Urinary bladder (tissue), 4 donors: ENCODE data around the gene ZNF337. TPM values are rescaled to one million over a fixed set of nuclear protein-coding genes. Genes with fewer than 3 reads are reported as not detected.
"Not testable (repeated sequence)": the region's sequence is repeated elsewhere in the genome, so short reads cannot be mapped to it uniquely, and the experiment has no call there.

Experiments used
- DNase-seq: peaks from one replicate; pipeline ENCODE4 v3.0.0-alpha.2; 2015; ENCODE audit errors: extremely low spot score
- H3K27ac ChIP-seq: one replicate; pipeline ENCODE4 v1.5.1; 2013; ENCODE audit warnings: low read depth, mild to moderate bottlenecking, moderate library complexity
- H3K36me3 ChIP-seq: one replicate; pipeline ENCODE4 v1.6.1; 2013; ENCODE audit warnings: mild to moderate bottlenecking, moderate library complexity; ENCODE audit not compliant: insufficient read depth
- H3K4me1 ChIP-seq: one replicate; pipeline ENCODE4 v1.6.1; 2013; ENCODE audit warnings: mild to moderate bottlenecking, moderate library complexity; ENCODE audit not compliant: insufficient read depth
- H3K4me3 ChIP-seq: one replicate; pipeline ENCODE4 v1.5.1; 2013; ENCODE audit warnings: low read depth, low read length
- WGBS: extraction: QIAGEN DNeasy Blood & Tissue Kit; methylation state at CpG from one replicate; pipeline ENCODE4 v1.1.7; 2013; 5-methylcytosine and 5-hydroxymethylcytosine counted together
- polyA plus RNA-seq: library from polyadenylated mRNA; stranded (reverse); fragments of 200-250 nt; gene quantifications from one replicate; pipeline ENCODE4 v1.2.3, GENCODE V29; 2013
- total RNA-seq: library from RNA; depleted of rRNA; stranded (reverse); fragments of >200 nt; gene quantifications from one replicate; pipeline ENCODE4 v1.2.3, GENCODE V29; 2014
- donor health status: healthy with polysubstance abuse.
- donor health status: healthy.

ZNF337 gene
- total RNA-seq (23.3 TPM), polyA plus RNA-seq (14.6 TPM)

DNA sequence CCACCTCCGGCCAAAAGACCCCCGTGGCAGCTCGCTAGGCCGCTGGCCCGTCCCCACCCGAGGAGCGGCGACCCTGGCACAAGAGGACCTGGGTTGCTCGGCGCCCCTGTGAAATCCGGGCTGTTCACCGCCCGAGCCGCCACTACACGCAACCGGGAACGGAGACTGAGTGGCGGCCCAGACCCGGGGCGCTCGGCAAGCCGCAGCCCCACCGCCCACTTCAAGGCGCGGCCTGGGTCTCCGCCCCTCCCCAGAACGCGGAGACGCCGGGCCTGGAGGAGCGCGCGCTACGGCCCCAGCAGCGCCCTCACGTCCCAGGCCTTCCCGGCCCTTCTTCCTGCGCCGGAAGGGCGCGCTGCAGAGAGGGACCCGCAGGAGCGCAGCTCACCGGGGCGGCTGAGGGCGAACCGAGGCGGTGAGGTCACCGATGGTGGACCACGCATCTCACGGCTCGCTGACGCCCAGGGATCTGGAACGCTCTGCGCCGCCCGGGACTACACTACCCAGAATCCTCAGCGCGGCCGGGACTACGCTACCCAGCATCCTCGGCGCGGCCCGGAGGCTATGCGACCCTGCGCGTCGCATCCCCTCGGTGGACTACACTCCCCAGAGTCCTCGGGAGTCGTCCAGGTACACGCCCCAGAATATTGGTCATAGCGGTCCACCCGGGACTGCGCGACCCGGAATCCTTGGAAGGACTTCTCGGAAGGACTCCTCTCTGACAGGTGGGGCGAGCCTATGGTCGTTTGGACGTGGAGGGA is at the start of gene ZNF337:
Gene ZNF337, minus strand, starts transcription at position 483 of the 761 bp plus-strand sequence. CDS start 10,436 bp downstream, outside the sequence.
- WGBS: under 1% methylated on average over 82 of the region's 82 CpGs
- H3K4me1 ChIP-seq: peaks cover 3% of the 10 kb centered on the region
- H3K36me3 ChIP-seq: no peaks in the 10 kb centered on the region
- H3K4me3 ChIP-seq: peak within 1 kb of the TSS; percentile 71
- DNase-seq: peak; percentile 87
- H3K27ac ChIP-seq: peak within 1 kb of the TSS; percentile 92

DNA sequence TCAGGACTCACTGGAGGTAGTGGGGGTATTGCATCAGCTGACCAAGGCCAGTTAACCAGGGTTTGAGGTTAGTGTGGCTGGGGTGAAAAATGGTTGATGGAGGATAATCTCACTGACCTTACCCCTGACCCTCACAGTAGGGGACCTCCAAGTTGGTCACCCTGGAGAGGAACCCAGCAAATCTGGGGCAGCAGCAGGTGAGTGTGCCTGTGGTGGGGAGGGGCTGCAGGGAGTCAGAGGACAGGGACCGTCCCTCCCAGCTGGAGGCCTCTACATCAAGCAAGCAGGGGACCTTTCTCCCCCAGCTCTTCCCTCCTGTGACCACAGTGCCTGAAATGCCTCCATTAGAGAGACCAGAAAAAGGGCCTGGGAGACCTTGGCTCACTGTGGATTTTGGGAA is 49.1 kb upstream of the ZNF337 start:
- WGBS: 95% methylated on average over 1 of the region's 1 CpG
- Histone ChIP-seq H3K36me3 (no peaks in the 10 kb centered on the region), H3K4me1 (no peaks in the 10 kb centered on the region), H3K27ac (no peak overlapping the region), H3K4me3 (no peak overlapping the region)
- no peak for DNase-seq

DNA sequence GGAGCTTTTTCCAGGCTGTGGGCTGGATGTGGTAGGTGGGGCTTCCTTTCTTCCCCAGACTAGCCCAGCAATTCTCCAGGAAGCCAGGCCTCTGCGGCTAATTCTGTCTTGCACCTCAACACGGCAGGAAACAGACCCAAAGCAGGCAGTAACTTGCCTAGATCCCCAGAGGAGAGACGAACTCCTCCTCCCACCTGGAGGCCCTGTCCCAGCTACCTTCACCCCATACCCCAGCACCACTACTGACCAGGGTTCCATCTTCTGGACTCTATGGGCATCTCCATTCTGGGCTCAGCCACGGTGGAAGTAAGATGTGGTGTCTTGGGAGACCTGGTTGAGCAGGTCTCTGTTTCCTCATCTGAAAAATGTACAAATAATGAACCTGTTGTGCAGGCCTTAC is 48.4 kb upstream of the ZNF337 start:
- Histone ChIP-seq H3K4me3 (no peak overlapping the region), H3K4me1 (no peaks in the 10 kb centered on the region), H3K36me3 (no peaks in the 10 kb centered on the region), H3K27ac (no peak overlapping the region)
- no peak for DNase-seq
- WGBS: 72% methylated on average over 4 of the region's 4 CpGs

DNA sequence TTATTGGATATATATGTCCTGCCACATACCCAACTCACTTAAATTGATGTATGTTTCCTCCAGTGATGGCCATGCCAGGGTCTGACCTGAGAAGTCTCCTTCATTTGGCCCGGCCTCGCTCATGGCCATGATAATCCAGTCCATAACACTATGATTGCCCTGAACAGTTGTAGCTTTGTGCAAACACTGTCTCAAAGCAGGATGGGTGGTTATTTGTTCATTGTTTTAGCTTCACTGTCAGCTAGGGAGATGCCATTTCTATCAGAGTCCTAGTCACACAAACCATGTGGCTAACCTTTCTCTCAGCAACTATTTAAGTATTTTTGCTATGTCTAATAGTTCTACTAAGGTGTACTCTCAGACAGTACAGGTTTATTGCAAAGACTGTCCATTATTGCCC is 47.6 kb upstream of the ZNF337 start:
- 92% methylated on average over 2 of the region's 2 CpGs for WGBS
- Histone ChIP-seq H3K4me1 (no peaks in the 10 kb centered on the region), H3K36me3 (no peaks in the 10 kb centered on the region), H3K27ac (no peak overlapping the region), H3K4me3 (no peak overlapping the region)
- DNase-seq: no peak

DNA sequence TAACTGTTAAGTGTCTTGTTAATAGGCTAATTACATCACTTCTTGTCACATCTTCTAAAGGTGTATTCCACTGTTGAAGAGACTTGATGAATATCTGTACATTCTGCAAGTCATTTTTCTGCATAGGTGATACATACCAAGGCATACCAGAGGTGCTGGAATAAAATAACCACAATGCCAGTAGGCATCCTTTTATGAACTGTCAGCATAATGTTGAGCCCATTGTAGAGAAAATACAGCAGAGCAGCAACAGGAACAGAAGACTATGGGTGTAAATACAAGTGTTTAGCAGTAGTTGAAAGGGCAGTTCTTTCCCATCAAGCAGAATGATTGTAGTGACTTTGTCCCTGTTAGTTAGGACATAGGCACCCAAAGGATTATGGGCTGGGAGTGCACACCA is 44.4 kb upstream of the ZNF337 start:
- no peak overlapping the region for H3K27ac ChIP-seq
- no peaks in the 10 kb centered on the region for H3K4me1 ChIP-seq
- DNase-seq: no peak
- no peaks in the 10 kb centered on the region for H3K36me3 ChIP-seq
- no peak overlapping the region for H3K4me3 ChIP-seq

DNA sequence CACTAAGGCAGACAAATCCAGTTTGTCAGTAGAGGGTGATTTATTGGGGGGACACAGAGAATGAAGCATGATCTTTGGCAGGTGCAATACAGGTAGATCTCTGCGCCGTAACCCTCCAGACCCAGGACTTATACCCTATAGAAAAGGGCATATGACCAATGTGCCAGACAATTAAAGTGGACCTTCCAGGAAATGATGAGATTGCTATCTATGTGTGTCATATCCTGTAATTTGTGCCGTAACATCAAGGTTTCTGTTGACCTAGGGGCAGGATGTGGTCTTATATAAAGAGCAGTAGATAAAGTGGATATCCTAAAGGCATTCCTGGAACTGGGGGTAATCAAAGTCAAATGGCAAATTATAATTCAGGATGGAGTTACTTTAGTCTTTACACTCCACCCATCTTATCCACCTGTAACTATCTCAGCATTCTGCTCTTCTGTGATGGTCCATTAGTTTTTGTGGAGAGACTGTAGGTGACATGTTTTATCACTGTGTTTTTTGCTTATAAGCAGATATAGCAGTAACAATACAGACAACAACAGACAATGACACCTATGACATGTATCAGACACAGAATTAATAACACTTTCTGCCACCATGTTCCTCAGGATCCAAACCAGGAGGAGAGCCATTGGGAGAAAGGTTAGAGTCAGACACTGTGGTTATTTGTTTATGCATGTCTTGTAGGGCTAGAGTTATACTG is 43.1 kb upstream of the ZNF337 start:
- no peaks in the 10 kb centered on the region for H3K36me3 ChIP-seq
- no peak for DNase-seq
- H3K27ac ChIP-seq: no peak overlapping the region
- WGBS: 81% methylated on average over 3 of the region's 3 CpGs
- H3K4me1 ChIP-seq: no peaks in the 10 kb centered on the region
- H3K4me3 ChIP-seq: no peak overlapping the region

DNA sequence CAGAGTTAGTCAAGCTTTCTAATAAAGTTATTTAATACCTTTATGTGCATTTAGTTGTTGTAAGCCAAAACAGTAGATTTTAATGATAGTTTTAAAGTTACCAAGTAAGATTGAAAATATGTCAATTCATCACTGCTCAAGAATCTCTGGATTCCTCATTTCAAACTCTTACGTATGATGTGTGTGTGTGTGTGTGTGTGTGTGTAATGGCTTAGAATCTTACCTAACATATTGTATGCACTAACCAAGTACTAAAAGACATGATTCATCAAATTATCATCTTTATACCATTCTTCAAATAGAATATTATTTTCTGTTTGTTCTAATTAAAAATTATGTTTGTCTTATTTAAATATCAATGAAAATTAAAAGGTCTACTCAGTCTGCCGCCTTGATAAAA is 41.5 kb upstream of the ZNF337 start:
- 93% methylated on average over 2 of the region's 2 CpGs for WGBS
- H3K36me3 ChIP-seq: no peaks in the 10 kb centered on the region
- no peaks in the 10 kb centered on the region for H3K4me1 ChIP-seq
- DNase-seq: no peak
- H3K27ac ChIP-seq: no peak overlapping the region
- H3K4me3 ChIP-seq: no peak overlapping the region

DNA sequence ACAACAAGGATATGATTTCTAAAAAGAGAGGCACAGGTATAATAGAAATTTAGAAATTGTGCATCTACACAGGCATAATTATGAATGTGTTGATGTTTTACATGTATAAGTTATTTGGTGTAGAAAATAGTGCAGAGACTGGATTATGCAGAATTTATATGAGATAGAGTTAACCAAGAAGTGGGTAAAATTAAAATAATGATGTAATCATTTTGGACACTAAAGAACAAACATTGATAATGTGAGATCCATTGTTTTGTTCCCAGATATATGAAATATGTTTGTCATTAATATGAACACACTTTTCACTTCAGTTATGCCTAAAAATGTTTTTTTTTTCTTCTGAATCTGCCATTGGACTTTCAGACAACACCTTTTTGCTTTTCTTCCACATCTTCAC is 37.2 kb upstream of the ZNF337 start:
- H3K4me1 ChIP-seq: no peaks in the 10 kb centered on the region
- no peak overlapping the region for H3K4me3 ChIP-seq
- DNase-seq: no peak
- H3K36me3 ChIP-seq: no peaks in the 10 kb centered on the region
- H3K27ac ChIP-seq: no peak overlapping the region

DNA sequence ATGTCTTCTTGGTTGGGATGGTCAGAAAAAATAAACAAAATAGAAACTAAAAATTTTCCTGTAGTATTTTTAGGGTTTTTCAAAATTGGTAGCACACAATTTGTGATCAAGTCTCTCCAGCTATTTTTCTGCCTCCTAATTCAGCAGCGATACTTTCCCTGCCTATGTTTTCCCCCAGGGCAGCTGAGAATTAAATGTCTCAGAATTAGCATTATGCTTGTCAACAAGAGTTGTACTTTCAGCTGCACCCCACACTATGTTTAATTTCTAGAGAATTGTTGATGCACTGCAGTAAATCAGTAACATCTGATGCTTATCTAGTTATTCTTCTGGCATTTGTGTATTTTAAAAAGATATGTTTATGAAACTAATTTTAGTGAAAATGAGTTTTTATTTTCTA is 34.2 kb upstream of the ZNF337 start:
- H3K36me3 ChIP-seq: no peaks in the 10 kb centered on the region
- WGBS: 84% methylated on average over 1 of the region's 1 CpG
- H3K27ac ChIP-seq: no peak overlapping the region
- DNase-seq: no peak
- no peak overlapping the region for H3K4me3 ChIP-seq
- no peaks in the 10 kb centered on the region for H3K4me1 ChIP-seq

DNA sequence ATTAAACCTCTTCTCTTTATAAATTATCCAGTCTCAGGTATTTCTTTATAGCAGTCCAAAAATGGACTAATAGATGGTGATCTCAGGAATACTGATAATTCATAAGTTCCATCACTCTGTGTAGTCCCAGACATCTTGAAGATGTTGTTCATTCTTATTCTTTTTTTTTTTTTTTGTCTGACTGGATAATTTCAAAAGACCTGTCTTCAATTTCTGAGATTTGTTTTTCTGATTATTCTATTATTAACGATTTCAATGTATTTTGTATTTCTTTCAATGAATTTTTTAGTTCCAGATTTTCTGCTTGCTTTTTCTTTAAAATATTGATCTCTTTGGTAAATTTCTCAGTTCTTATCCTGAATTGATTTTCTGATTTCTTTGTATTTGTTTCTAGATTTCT is 29.7 kb upstream of the ZNF337 start:
- WGBS: 86% methylated on average over 1 of the region's 1 CpG
- no peak overlapping the region for H3K27ac ChIP-seq
- DNase-seq: no peak
- H3K4me3 ChIP-seq: no peak overlapping the region
- no peaks in the 10 kb centered on the region for H3K36me3 ChIP-seq
- H3K4me1 ChIP-seq: no peaks in the 10 kb centered on the region

DNA sequence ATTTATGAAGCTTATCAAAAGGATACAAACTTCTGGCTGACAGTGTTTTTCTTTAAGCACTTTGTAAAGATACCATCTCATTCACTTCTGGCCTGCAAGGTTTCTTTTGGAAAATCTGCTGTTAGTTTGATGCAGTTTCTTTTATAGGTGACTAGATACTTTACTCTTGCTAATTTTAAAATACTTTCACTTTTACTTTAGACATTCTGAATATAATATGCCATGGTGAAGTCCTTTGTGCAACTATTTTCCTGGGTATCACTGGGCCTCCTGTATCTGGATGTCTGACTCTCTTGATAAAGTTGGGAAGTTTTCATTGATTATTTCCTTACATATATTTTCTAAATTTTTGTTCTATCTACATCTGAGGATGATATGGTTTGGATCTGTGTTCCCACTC is 29.0 kb upstream of the ZNF337 start:
- Histone ChIP-seq H3K4me1 (no peaks in the 10 kb centered on the region), H3K4me3 (no peak overlapping the region), H3K27ac (no peak overlapping the region), H3K36me3 (no peaks in the 10 kb centered on the region)
- DNase-seq: no peak

DNA sequence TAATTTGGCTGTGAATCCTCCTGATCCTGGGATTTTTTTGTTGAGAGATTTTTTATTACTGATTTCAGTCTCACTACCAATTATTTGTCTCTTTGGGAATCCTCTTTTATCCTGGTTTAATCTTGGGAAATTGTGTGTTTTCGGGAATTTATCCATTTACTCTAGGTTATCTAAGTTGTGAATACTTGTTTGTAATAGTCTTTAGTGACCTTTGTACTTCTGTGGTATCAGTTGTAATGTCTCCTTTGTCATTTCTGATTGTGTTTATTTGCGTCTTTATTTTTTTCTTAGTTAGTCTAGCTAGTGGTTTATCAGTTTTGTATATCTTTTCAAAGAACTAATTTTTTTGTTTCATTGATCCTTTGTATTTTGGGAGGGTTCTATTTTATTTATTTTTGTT is 27.3 kb upstream of the ZNF337 start:
- H3K4me3 ChIP-seq: no peak overlapping the region
- H3K4me1 ChIP-seq: no peaks in the 10 kb centered on the region
- no peak for DNase-seq
- 90% methylated on average over 2 of the region's 2 CpGs for WGBS
- no peak overlapping the region for H3K27ac ChIP-seq
- H3K36me3 ChIP-seq: no peaks in the 10 kb centered on the region

DNA sequence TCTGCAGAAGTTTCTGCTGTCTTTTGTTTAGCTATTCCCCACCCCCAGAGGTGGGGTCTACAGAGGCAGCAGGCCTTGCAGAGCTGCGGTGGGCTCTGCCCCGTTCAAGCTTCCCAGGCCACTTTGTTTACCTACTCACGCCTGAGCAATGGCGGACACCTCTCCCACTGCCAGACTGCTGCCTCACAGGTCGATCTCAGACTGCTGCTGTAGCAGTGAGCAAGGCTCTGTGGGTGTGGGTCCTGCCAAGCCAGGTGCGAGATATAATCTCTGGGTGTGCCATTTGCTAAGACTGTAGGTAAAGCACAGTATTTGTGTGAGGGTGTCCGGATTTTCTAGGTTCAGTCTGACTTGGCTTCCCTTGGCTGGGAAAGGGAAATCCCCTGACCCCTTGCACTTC is 23.6 kb upstream of the ZNF337 start:
- H3K36me3 ChIP-seq: no peaks in the 10 kb centered on the region
- H3K4me3 ChIP-seq: no peak overlapping the region
- no peak overlapping the region for H3K27ac ChIP-seq
- DNase-seq: no peak
- H3K4me1 ChIP-seq: no peaks in the 10 kb centered on the region
- 87% methylated on average over 7 of the region's 7 CpGs for WGBS

DNA sequence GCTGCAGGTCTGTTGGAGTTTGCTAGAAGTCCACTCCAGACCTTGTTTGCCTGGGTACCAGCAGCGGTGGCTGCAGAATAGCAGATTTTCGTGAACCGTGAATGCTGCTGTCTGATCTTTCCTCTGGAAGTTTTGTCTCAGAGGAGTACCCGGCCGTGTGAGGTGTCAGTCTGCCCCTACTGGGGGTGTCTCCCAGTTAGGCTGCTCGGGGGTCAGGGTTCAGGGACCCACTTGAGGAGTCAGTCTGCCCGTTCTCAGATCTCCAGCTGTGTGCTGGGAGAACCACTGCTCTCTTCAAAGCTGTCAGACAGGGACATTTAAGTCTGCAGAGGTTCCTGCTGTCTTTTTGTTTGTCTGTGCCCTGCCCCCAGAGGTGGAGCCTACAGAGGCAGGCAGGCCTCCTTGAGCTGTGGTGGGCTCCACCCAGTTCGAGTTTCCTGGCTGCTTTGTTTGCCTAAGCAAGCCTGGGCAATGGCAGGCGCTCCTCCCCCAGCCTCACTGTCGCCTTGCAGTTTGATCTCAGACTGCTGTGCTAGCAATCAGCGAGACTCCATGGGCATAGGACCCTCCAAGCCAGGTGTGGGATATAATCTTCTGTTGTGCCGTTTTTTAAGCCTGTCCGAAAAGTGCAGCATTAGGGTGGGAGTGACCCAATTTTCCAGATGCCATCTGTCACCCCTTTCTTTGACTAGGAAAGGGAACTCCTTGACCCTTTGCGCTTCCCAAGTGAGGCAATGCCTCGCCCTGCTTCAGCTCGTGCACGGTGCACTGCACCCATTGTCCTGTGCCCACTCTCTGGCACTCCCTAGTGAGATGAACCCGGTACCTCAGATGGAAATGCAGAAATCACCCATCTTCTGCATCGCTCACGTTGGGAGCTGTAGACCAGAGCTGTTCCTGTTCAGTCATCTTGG is 22.5 kb upstream of the ZNF337 start:
- H3K36me3 ChIP-seq, H3K4me1 ChIP-seq, H3K4me3 ChIP-seq, H3K27ac ChIP-seq, DNase-seq: not testable (repeated sequence)
- WGBS: 79% methylated on average over 20 of the region's 20 CpGs
